ENCODE results near the gene FCER1G. TPM values are rescaled to one million over a fixed set of nuclear protein-coding genes. Genes with fewer than 3 reads are reported as not detected.
A peak's percentile ranks its signal among the peaks of the same experiment; 100 is the strongest.

Gene FCER1G
- total RNA-seq, 4 donors from 2014 or later: 32.8 to 145 (median 47.4) TPM

DNA sequence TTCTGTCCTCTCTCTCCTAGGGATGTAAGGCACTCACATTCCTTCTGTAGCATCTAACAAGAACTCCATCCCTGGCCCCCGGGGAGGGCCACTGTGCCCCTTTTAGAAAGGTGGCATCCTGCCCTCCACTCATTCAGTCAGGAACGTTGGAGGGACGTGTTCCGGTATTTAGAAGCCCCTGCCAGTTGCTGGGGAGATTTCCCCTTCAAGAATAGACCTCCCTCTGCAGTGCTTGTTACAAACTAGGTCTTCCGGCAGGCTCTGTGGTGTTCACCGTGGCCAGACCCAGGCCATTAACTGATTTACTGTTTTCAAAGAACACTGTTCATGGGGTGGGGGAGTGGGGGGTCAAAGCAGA, 44.2 kb downstream of the FCER1G start:
- peaks cover 0 to 41% (median 10%) of the 10 kb centered on the region in 4 donors for H3K27me3 ChIP-seq
- peak overlapping the region; percentile 48 to 75 (median 60) for H3K4me3 ChIP-seq
- no peak for TF ChIP-seq POLR2A (IDR thresholded peaks at IDR 0.05; ENCODE audit: low read depth)
- TF ChIP-seq, protein P1, sequence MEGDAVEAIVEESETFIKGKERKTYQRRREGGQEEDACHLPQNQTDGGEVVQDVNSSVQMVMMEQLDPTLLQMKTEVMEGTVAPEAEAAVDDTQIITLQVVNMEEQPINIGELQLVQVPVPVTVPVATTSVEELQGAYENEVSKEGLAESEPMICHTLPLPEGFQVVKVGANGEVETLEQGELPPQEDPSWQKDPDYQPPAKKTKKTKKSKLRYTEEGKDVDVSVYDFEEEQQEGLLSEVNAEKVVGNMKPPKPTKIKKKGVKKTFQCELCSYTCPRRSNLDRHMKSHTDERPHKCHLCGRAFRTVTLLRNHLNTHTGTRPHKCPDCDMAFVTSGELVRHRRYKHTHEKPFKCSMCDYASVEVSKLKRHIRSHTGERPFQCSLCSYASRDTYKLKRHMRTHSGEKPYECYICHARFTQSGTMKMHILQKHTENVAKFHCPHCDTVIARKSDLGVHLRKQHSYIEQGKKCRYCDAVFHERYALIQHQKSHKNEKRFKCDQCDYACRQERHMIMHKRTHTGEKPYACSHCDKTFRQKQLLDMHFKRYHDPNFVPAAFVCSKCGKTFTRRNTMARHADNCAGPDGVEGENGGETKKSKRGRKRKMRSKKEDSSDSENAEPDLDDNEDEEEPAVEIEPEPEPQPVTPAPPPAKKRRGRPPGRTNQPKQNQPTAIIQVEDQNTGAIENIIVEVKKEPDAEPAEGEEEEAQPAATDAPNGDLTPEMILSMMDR (IDR thresholded peaks at IDR 0.05): no peak
- no peak for TF ChIP-seq POLR2AphosphoS5 (IDR thresholded peaks at IDR 0.05)
- TF ChIP-seq EP300 (IDR thresholded peaks at IDR 0.05): no peak
- 21% methylated on average over 5 of the region's 6 CpGs for WGBS
- no peaks in the 10 kb centered on the region for H3K36me3 ChIP-seq
- H3K27ac ChIP-seq (replicated peaks in 1 of 4): peak overlapping the region in 1 of 4 donors; percentile 69
- H3K9me3 ChIP-seq: peaks cover 0 to 15% (median 11%) of the 10 kb centered on the region in 4 donors
- intact Hi-C loops (cut with DNase I): no loop called here
- H3K4me1 ChIP-seq: peaks cover 4 to 39% (median 29%) of the 10 kb centered on the region in 4 donors
- no peak for DNase-seq (ENCODE audit: extremely low spot score)

DNA sequence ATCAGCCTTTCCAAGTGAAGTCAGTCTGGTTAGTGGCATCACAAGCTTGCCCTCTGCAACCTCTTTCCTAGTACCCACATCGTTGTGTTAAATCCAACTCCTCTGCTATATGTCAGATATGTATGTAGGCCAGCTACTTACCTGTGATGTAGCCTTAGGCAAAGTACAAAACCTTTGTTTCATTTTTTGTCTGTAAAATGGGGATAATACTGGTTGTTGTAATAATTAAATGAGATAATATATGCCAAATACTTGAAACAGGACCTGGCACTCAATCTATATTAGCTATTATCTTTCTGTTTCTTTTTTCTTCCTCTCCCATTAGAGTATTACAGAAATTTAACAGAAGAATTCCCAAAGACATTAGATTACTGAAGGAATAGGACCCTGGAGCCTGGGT, 44.7 kb downstream of the FCER1G start:
- peaks cover 4 to 39% (median 29%) of the 10 kb centered on the region in 4 donors for H3K4me1 ChIP-seq

DNA sequence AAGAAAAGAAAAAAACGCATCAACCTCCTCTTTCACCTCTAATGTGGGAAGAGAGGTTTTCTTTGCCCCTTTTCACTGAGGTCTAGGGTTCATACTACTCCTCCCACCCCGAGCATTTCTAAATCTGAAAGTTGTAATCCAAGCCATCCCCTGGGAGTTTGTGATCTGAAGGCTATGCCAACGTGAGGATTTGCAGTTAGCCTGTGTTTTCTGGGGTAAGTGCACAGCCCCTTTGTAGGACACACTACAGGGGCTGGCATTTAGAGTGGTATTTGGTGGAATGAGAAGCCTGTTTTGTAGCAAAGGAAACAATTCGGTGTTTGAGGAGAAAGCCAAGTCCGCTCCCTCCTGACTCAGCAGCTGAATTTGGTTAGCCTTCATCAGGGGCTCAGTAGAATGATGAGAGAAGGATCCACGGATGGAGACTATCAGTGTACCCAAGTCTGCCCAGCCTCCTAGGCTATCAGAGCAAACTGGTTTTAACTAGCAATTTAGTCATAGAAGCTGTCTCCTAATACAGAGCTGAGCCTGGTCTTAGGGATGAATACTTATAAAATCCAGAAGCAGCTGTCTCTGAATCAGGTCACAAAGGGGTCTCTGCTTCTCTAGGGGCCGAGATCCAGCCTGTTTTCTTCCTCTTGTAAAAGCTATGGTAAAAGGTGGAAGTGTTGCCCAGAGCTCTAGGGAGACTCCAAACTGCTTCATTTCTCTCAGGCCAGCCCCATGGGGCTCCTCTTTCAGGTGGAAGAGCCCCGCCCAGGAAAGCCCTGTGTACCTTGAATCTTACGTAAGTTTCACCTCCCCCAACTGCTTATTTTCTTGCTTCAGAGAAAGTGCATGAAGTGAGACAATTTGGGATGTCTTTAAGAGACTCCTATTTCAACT, 45.5 kb downstream of the FCER1G start:
- no peak for TF ChIP-seq POLR2A (IDR thresholded peaks at IDR 0.05; ENCODE audit: low read depth)
- TF ChIP-seq POLR2AphosphoS5 (IDR thresholded peaks at IDR 0.05): no peak
- TF ChIP-seq, protein P1 (IDR thresholded peaks at IDR 0.05): no peak
- TF ChIP-seq EP300 (IDR thresholded peaks at IDR 0.05): no peak
- Histone ChIP-seq H3K4me3 (no peak overlapping the region), H3K9me3 (peaks cover 0 to 15% (median 11%) of the 10 kb centered on the region in 4 donors), H3K27me3 (peaks cover 0 to 41% (median 10%) of the 10 kb centered on the region in 4 donors), H3K27ac (replicated peaks in 1 of 4) (peak overlapping the region in 3 of 4 donors; percentile 27 to 58 (median 27)), H3K36me3 (no peaks in the 10 kb centered on the region), H3K4me1 (peaks cover 4 to 43% (median 30%) of the 10 kb centered on the region in 4 donors)
- WGBS: 35% methylated on average over 9 of the region's 9 CpGs
- DNase-seq (ENCODE audit: extremely low spot score): no peak
- intact Hi-C loops (cut with DNase I): no loop called here

More for the DNA sequence above, 44.7 kb downstream of the FCER1G start:
- TF ChIP-seq EP300 (IDR thresholded peaks at IDR 0.05) (no peak), POLR2AphosphoS5 (IDR thresholded peaks at IDR 0.05) (no peak), POLR2A (IDR thresholded peaks at IDR 0.05; ENCODE audit: low read depth) (no peak)
- TF ChIP-seq, protein P1 (IDR thresholded peaks at IDR 0.05): no peak
- peaks cover 0 to 41% (median 10%) of the 10 kb centered on the region in 4 donors for H3K27me3 ChIP-seq
- H3K27ac ChIP-seq (replicated peaks in 1 of 4): peak overlapping the region in 1 of 4 donors; percentile 69
- H3K36me3 ChIP-seq: no peaks in the 10 kb centered on the region
- peaks cover 0 to 15% (median 11%) of the 10 kb centered on the region in 4 donors for H3K9me3 ChIP-seq
- H3K4me3 ChIP-seq: peak overlapping the region in 1 of 4 donors; percentile 67
- WGBS: 78% methylated on average over 1 of the region's 1 CpG
- DNase-seq (ENCODE audit: extremely low spot score): no peak
- intact Hi-C loops (cut with DNase I): no loop called here

DNA sequence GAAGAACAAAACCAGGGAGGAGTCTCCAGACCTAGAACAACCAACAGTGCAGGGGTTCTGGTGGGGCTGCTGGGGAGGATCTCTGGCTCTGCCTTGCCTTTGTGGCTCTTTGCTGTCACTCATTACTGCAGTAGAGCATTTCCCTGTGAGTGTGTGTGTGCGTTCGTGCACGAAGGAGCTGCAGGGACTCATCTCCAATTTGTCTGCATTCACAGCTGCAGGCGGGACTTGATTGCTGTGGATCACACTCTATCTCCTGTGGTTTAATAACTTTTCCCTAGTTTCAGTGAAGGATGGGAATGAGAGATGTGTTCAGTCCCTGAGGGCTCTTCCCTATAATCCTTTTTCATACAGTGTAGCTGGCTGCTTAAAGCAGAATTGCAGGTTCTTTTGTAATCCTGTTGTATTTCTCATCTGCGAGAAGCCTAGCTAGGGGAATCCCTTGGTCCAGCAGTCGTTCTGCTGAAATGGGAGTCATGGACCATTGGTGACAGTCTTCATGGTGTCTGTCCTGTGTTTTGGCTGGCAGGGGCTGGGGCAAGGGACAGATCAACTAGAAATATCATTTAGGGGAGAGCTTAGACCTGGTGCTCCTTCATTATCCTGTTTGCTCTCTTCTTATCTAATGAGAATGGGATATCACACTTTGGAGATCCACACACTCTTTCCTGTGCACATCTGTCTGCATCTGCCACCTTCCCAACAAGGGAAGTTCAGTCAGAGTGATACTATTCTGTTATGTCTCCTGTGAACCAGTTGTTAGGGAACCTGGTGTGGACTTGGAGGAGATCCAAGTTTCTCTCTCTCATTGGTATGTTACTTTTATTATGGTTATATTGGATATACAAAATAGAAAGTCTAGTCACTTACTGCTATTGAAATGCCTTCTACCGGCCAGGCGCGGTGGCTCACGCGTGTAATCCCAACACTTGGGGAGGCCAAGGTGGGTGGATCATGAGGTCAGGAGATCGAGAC, 46.5 kb downstream of the FCER1G start:
- Histone ChIP-seq H3K36me3 (no peaks in the 10 kb centered on the region), H3K9me3 (peaks cover 0 to 13% (median 11%) of the 10 kb centered on the region in 4 donors), H3K27ac (replicated peaks in 1 of 4) (peak overlapping the region in 3 of 4 donors; percentile 5 to 58 (median 27)), H3K4me1 (peaks cover 10 to 52% (median 38%) of the 10 kb centered on the region in 4 donors), H3K4me3 (no peak overlapping the region), H3K27me3 (peaks cover 0 to 41% (median 10%) of the 10 kb centered on the region in 4 donors)
- intact Hi-C loops (cut with DNase I): no loop called here
- TF ChIP-seq POLR2AphosphoS5 (IDR thresholded peaks at IDR 0.05) (no peak), EP300 (IDR thresholded peaks at IDR 0.05) (no peak), POLR2A (IDR thresholded peaks at IDR 0.05; ENCODE audit: low read depth) (no peak)
- TF ChIP-seq, protein P1 (IDR thresholded peaks at IDR 0.05): no peak
- DNase-seq (ENCODE audit: extremely low spot score): no peak
- 48% methylated on average over 12 of the region's 12 CpGs for WGBS
